Measurements from ENCODE around the gene TUBB6.

The TUBB6 gene

DNA sequence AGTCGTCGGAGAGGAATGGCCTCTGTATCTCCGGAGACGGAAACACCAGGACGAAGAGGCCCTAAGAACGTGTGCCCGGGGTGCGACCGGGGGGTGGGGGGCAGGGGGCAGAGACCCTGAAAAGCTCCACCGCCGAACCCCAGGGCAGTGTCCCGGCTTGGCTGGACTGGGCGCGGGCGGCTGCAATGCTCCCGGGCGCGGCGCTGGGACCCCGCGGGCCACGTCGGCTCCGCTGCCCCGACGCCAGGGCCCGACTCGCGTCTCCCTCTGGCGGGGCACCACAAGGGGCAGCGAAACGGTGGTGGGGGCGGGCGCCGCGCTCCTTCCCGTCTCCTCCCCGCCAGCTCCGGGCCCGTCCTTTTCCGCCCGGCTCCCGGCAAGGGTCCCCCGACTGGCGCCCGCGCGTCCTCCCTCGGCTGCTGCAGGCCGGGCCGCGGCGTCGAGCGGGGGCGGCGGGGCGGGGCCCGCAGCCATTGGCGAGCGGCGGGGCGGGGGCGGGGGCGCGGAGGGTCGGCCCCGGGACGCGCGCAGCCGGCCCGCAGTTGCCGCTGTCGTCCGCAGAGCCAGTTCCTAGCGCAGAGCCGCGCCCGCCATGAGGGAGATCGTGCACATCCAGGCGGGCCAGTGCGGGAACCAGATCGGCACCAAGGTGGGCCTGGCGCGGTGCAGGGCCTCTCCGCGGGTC lies at the start of gene TUBB6:
TUBB6 (plus strand) TSS at position 541 of the 685 bp plus-strand sequence; CDS start at position 593, 52 bp downstream.
- DNase-seq: peak; percentile 28

DNA sequence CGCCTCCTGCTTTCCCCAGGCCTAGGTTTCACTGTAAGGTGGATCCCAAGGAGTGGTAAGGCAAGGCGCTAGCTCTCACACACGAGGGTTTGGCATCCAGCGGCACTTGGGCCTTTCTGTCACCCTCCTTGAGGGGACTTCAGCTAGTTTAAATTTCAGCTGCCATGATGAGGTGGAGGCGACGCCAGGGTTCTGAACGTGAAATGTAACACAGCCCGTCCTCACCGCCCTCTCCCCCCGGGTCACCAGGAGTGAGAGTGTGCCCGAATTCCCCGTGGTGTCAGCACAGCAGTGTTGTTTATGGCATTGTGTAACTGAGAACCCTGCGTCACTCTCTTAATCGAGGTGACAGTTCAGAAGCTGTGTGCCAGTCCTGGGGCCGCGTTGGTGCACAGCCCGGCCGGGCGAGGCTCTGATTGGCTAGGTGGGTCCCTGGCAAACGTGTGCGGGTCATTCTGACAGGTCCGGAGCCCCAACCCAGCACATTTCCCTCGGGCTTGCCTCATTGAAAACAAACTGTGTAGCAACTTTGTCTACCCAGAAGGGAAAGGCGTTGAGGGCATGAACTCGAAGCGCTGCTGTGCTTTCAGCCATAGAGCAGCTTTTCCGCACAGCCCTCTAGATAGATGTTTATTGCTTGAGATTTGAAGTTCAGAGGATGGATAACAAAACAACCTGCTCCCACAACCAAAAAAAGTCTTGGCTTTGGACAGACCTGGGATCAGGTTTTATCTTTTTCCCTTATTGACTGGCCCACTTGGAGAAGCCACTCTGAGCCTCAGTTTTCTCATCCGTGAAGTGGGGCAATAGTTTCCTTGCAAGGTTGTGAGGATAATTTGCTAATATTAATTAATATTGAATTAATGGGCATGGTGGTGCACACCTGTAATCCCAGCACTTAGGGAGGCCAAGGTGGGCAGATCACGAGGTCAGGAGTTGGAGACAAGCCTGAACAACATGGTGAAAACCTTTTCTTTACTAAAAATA lies 49.0 kb upstream of the TUBB6 start:
- no peak for DNase-seq

GRCh38 chr18:12262748-12263147 lies 45.3 kb upstream of the TUBB6 start:
- DNase-seq: no peak

DNA sequence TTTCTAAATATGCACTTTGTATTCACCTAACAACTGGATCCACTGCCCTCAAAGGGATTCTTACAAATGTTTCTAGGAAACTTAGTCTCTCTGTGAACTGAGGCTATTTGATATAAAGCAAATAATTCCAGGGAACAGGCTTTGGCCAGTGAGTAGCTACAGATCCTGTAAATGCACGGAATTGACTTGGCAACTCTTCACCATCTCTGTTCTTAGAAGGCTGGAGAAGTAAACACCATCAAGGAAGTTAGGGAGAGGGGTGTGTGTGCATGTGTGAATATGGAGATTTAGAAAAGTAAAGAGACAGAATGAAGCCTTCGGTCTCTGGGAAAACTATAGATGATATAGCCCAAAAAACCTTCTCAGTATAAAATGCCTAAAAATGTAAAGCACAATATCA lies 43.2 kb upstream of the TUBB6 start:
- DNase-seq: no peak

- peak; percentile 51 for DNase-seq
These were observed 36.4 kb upstream of the TUBB6 start for GRCh38 chr18:12271376-12272235.

- DNase-seq: no peak
These were observed 33.2 kb upstream of the TUBB6 start for GRCh38 chr18:12274793-12275192.

DNA sequence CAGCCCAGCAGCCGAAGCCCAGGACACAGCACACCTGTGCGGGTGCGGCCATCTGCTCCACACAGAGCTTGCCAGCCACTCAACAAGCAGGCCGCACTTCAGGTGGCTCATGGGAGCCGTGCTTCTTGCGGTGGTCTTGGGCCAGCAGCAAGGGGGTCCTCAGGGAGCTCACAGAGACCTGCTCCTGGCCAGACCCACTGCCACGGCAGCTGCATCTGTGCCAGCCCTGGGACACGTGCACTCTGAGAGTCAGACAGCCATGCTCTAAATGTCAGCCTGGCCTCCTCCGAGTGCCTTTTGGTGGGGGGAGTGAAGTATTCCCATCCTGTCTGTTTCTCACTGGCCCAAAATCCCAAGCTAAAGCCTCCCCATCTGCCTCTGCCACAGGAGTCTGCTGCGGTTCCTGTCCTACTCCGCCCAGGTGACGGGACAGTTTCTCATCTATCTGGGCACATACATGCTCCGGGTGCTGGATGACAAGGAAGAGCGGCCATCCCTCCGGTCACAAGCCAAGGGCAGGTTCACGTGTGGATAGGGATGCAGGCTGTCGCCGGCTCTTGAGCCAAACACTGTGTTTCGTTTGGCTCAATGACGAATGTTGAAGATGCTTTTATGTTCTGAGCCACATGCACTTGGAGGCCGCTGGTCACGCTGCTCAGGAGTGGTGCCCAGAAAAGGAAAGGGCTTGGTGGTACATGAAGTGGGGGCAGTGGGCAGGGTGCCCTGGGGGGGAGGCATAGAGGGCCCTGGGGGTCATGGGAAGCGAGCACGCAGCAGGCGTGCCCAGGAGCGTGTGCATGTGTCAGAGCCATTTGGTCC lies 31.1 kb upstream of the TUBB6 start:
- no peak for DNase-seq

- DNase-seq: no peak
These were observed 29.8 kb upstream of the TUBB6 start for GRCh38 chr18:12278215-12278671.

DNA sequence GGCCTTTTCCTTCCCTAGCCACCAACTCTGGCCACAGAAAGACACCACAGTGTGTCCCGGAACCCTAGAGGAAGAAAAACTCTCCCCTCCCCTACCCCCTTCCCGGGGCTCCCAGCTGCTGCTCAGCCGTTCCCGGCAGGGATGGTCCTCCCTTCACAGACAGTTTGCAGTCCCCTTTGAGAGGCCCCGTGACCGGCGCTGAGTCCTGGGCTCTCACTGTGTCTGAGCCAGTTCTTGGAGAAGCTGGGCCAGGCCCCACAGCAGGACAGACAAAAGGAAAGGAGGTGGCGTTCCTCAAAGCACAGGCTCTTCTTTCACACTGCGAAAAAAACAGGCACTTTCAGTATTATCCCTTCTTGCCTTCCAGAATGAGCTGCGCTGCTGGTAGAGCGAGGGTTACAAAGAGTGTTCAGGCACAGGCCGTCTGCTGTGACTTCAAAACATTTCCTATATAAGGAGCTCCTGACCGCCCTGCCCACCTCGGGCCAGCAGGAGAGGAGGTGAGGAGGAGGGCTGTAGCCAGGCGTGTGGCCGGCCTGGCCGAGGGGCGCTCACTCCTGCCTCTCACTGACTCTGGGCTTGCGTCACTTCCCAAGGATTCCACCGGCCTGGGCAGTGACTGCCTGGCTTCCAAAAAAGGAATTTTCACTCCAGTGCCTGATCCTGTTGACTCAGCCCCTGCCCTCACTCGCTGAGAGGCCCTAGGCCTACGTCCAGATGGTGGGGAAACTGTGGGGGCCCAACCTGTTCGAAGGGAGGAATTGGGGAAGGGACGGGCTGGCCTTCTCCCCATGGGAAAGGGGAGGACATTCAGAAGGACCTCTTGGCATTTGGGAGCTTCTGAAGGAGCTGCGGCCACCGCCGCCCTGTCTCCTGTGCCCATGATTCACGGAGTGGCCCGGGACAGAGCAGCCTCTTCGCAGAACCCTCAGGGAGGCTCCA lies 29.0 kb upstream of the TUBB6 start:
- DNase-seq: no peak

- DNase-seq: no peak
These were observed 28.1 kb upstream of the TUBB6 start for GRCh38 chr18:12279781-12280531.

DNA sequence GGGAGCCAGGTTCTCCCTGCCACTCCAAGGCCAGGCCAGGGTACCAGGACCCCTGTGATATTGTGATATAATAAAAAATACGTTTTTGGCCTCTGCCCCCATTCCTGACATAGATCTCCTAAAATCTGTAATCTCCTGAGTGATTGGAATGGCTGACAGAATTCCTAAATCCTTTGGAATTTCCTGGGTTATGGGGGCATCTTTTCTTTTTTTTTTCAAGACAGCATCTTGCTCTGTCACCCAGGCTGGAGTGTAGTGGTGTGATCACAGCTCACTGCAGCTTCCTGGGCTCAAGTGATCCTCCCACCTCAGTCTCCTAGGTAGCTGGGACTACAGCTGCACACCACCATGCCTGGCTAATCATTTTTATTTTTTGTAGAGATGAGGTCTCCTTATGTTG lies 26.2 kb upstream of the TUBB6 start:
- DNase-seq: no peak

- peak; percentile 45 for DNase-seq
These were observed 25.5 kb upstream of the TUBB6 start for GRCh38 chr18:12282442-12283039.

- DNase-seq: no peak
These were observed 24.8 kb upstream of the TUBB6 start for GRCh38 chr18:12283256-12283655.

DNA sequence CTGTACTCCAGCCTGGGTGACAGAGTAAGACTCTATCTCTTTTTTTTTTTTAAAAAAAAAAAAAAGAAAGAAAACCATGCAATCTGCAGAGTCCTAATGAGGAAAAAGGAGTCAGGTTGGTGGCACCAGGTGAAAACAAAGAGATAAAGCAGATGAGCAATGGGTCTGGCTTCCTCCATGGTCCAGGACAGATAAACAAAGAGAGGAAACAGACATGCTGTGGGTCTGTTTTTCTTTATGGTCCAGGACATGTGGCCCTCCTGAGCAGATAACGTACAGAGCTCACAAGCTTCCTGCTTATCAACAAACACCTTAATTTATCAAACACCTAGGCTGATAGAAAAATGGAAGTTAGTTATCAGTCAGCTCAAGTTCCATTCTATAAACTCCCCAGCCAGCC lies 24.4 kb upstream of the TUBB6 start:
- DNase-seq: no peak

DNA sequence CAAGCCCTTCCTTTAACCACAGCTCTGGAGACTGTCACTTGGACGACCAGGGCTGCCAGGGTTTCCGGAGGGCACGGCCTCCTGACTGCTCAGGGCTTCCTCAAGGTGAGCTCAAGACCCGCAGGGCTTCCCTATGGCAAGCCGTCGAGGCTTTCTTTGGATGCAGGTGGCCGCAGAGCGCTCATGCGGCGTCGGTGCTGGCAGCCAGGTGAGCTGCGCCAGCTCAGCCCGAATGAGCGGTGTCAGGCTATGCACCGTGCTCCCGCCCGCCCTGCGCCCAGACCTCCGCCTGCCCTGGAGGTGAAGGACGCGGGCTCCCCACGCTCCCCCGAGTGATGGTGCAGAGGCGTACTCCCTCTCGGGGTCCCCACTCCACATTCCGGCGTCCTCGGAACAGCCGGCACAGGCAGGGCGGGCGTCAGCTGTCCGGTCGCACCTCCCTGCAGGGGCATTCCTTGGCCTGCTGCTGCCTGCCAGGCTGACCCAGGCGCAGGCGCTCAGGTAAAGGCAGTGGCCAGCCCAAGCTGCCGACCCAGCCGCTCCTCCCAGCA lies 20.8 kb upstream of the TUBB6 start:
- DNase-seq: no peak

GRCh38 chr18:12287684-12288402 lies 20.2 kb upstream of the TUBB6 start:
- no peak for DNase-seq

- DNase-seq: no peak
These were observed 19.7 kb upstream of the TUBB6 start for GRCh38 chr18:12288403-12288755.

DNA sequence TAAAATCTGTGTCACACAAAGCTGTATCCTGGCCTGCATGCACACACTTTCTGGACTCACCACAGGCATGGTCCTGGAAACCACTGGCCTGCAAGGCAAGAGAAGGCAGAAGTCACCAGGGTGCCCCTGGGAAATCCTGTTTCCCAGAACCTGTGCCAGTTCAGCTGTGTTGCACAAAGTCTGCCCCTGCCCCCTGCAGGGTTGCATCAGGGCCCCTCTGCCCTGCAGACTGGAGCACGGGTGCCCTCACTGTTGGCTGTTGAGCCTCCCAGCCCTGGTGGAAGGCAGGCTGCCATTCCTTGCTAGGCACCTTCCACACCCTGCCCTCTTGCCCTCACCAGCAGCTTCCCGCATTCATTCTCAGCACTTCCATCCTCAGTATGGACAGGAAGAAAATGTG lies 18.0 kb upstream of the TUBB6 start:
- DNase-seq: no peak

GRCh38 chr18:12291161-12291560 lies 16.9 kb upstream of the TUBB6 start:
- no peak for DNase-seq

Measured in T1000 (cell line).